ENCODE data around the gene CSTA.

The CSTA gene

GRCh38 chr3:122343654-122344053 is 18.6 kb downstream of the CSTA start:
- TF ChIP-seq CTCF (conservative IDR thresholded peaks at IDR 0.05; ENCODE audit: low read depth, low read length), result no peak
- DNase-seq (ENCODE audit: low read depth), result no peak
- H3K4me3 ChIP-seq (ENCODE audit: low read length), result no peak overlapping the region

GRCh38 chr3:122349171-122349570 is 24.1 kb downstream of the CSTA start:
- H3K4me3 ChIP-seq (ENCODE audit: low read length), result no peak overlapping the region
- no peak for DNase-seq (ENCODE audit: low read depth)
- no peak for TF ChIP-seq CTCF (conservative IDR thresholded peaks at IDR 0.05; ENCODE audit: low read depth, low read length)

- DNase-seq (ENCODE audit: low read depth), result no peak
- TF ChIP-seq CTCF (conservative IDR thresholded peaks at IDR 0.05; ENCODE audit: low read depth, low read length), result no peak
Observed at GRCh38 chr3:122350814-122351418, 25.9 kb downstream of the CSTA start.

GRCh38 chr3:122351612-122352011 is 26.6 kb downstream of the CSTA start:
- no peak for TF ChIP-seq CTCF (conservative IDR thresholded peaks at IDR 0.05; ENCODE audit: low read depth, low read length)
- no peak for DNase-seq (ENCODE audit: low read depth)

More at GRCh38 chr3:122350814-122351418, 25.9 kb downstream of the CSTA start:
- H3K4me3 ChIP-seq (ENCODE audit: low read length), result no peak overlapping the region

DNA sequence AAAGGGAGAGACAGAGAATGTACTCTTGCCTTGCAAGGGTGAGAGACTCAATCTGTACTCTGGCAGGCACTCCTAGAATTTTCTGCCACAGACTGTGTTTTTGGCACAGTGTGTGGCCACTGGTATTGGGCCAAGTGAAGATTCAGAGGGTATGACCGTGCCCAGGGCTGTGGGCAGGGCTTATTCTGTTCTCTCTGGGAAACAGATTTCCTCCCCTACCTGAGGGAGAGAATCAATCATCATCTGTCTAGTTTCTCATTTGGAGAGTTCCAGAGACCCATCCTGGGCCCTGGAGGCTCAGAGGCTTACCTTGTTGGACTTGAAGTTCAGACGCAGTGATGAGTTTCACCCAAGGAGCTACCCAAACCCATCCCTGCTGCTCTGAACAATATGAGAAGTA is 28.2 kb downstream of the CSTA start:
- DNase-seq (ENCODE audit: low read depth), result no peak
- TF ChIP-seq CTCF (conservative IDR thresholded peaks at IDR 0.05; ENCODE audit: low read depth, low read length), result no peak
- H3K4me3 ChIP-seq (ENCODE audit: low read length), result no peak overlapping the region

More at GRCh38 chr3:122351612-122352011, 26.6 kb downstream of the CSTA start:
- H3K4me3 ChIP-seq (ENCODE audit: low read length), result no peak overlapping the region

DNA sequence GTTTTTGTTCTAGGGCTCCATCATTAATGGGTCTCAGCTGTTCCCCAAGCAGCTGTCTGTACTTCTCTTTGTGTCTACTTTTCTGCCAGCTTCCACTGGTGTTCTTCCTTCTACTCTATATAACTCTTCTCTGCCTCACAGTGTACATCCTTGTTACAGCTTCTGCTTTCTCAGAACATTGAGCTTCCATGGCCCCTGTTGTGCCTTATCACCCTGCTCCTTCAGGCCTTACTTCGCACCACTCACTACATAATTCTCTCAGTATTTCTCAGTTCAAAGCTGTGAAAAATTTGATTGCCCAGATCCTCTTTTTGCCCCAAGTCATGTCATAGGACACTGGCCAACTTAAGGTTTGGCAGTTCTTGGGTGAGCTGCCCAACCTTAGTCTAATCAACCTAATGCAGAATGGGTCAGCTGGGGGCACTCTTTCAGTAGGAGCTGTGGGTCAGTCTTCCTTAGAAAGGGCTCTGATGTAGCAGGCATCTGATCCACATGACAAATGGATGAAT is 28.9 kb downstream of the CSTA start:
- DNase-seq (ENCODE audit: low read depth), result no peak
- no peak overlapping the region for H3K4me3 ChIP-seq (ENCODE audit: low read length)
- TF ChIP-seq CTCF (conservative IDR thresholded peaks at IDR 0.05; ENCODE audit: low read depth, low read length), result no peak

- H3K4me3 ChIP-seq (ENCODE audit: low read length), result no peak overlapping the region
- DNase-seq (ENCODE audit: low read depth), result no peak
- TF ChIP-seq CTCF (conservative IDR thresholded peaks at IDR 0.05; ENCODE audit: low read depth, low read length), result no peak
Observed at GRCh38 chr3:122355612-122356011, 30.6 kb downstream of the CSTA start.
